ENCODE data around the gene PTAFR. TPM values are rescaled to one million over a fixed set of nuclear protein-coding genes. Genes with fewer than 3 reads are reported as not detected.

PTAFR gene, protein sequence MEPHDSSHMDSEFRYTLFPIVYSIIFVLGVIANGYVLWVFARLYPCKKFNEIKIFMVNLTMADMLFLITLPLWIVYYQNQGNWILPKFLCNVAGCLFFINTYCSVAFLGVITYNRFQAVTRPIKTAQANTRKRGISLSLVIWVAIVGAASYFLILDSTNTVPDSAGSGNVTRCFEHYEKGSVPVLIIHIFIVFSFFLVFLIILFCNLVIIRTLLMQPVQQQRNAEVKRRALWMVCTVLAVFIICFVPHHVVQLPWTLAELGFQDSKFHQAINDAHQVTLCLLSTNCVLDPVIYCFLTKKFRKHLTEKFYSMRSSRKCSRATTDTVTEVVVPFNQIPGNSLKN
- total RNA-seq, result 0.14 and 0.22 TPM in 2 replicates

DNA sequence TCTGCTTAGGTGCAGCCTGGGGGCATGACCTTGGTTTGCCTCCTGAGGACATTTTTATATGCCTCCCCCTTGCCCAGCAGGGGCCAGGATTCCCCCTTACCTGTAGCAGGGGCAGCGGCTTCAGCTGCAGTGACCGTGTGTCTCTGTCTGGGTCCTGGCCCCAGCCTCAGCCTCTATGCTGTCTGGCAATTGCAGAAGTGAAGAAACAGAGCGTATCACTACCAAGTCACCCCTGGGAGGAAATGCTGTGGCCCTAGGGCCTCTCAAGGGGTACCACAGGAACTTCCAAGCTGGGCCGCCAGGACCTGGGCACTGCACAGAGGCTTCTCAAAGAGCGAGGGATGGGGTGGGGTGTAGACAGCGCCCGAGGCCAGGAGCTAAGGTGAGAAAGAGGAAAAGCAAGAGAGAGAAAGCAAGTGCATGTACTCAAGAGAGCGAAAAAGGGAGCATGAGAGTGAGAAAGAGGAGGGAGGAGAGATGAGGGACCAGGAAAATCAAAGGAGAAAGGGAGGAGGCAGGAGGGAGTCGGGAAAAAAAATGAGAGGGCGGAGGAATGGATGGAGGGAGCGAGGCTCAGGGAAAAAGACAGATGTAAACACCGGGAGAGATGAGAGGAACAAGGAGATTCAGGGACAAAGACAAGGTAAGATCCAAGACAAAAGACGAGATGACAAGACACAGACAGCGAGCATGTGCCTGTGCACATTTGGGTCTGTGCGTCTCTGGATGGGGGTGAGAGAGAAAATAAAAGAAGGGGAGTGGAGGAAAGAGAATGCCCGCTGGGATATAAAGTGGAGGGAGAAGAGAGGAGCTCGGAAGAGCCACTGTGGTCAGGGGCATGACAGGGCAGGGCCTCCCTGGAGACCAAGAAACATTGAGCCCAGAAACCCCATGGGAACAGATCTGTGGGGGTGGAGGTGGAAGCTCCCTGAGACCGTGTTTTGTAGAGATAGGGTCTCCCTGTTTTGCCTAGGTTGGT, at the start of gene PTAFR:
TSS of gene PTAFR (minus strand) at position 199 of the 979 bp plus-strand sequence. CDS start 25,669 bp downstream, outside the sequence.

Small RNA genes within 50 kb of the gene (small RNA-seq; reads per million reads assigned to genes)
- not detected for gene RNU6-176P (ENCODE audit: low replicate concordance)

Other genes starting within 250 kb of the PTAFR start
- gene SMPDL3B, start 241.7 kb downstream of the PTAFR start, total RNA-seq, result 0.22 TPM in 1 of 2 replicates, not detected in the other
- gene XKR8, start 216.7 kb downstream of the PTAFR start, total RNA-seq, result 11.2 and 13.0 TPM in 2 replicates
- 12.5 and 27.6 TPM in 2 replicates for gene EYA3, start 88.1 kb downstream of the PTAFR start, total RNA-seq
- gene DNAJC8, start 56.3 kb upstream of the PTAFR start, total RNA-seq, result 58.1 and 74.8 TPM in 2 replicates
- 85.2 and 93.9 TPM in 2 replicates for gene ATP5IF1, start 59.4 kb upstream of the PTAFR start, total RNA-seq
- gene SESN2, start 82.8 kb upstream of the PTAFR start, total RNA-seq, result 26.6 and 92.8 TPM in 2 replicates
- 20.8 and 21.2 TPM in 2 replicates for gene MED18, start 152.3 kb upstream of the PTAFR start, total RNA-seq
- 11.2 and 12.2 TPM in 2 replicates for gene PHACTR4, start 193.1 kb upstream of the PTAFR start, total RNA-seq